GM12878 (cell line): ENCODE measurements around the gene DHRS1. TPM values are rescaled to one million over a fixed set of nuclear protein-coding genes. Genes with fewer than 3 reads are reported as not detected.

Source experiments
- CBX3 ChIP-seq: fragments of 200-600 bp; sonication (generic); IDR thresholded peaks from 2 replicates; pipeline ENCODE4 v1.6.1; 2016; ENCODE audit warnings: low read depth, borderline replicate concordance
- EED ChIP-seq: sonication (generic); IDR thresholded peaks from 2 replicates; pipeline ENCODE4 v1.6.1; 2016; ENCODE audit warnings: antibody characterized with exemption, low read depth
- JUND ChIP-seq: IDR thresholded peaks from 2 replicates; pipeline ENCODE4 v1.6.1; 2012; ENCODE audit warnings: low read depth, mild to moderate bottlenecking, low read length, improper control_type of control experiment, moderate library complexity
- MTA2 ChIP-seq: fragments of 450-650 bp; IDR thresholded peaks from 2 replicates; pipeline ENCODE4 v1.6.1; 2016; ENCODE audit warnings: low read depth, mild to moderate bottlenecking, moderate library complexity
- MXI1 ChIP-seq: fragments of 150-350 bp; IDR thresholded peaks from 2 replicates; pipeline ENCODE4 v1.6.1; 2011; ENCODE audit warnings: low read depth, mild to moderate bottlenecking, inconsistent platforms, low read length, improper control_type of control experiment
- MYC ChIP-seq: IDR thresholded peaks from 2 replicates; pipeline ENCODE4 v1.6.1; 2011; ENCODE audit warnings: mild to moderate bottlenecking, low read length, moderate library complexity, inconsistent platforms; ENCODE audit not compliant: insufficient read depth, insufficient replicate concordance, insufficient read length, severe bottlenecking
- NR2C1 ChIP-seq: fragments of 450-650 bp; IDR thresholded peaks from 2 replicates; pipeline ENCODE4 v1.6.1; 2017; ENCODE audit warnings: antibody characterized with exemption, mild to moderate bottlenecking, moderate library complexity
- POLR2A ChIP-seq: IDR thresholded peaks from 2 replicates; pipeline ENCODE4 v1.6.1; 2011; ENCODE audit warnings: low read depth, mild to moderate bottlenecking, low read length
- RCOR1 ChIP-seq: conservative IDR thresholded peaks from 2 replicates; pipeline ENCODE4 v1.6.1; 2012; ENCODE audit warnings: low read depth, low read length, improper control_type of control experiment
- polyA plus RNA-seq, 11 experiments: library from polyadenylated mRNA; depleted of rRNA in 4 of 11; unstranded in 6 of 11; stranded (reverse) in 5 of 11; fragments of >200 nt; fragmentation: Nextera tagmentation in 4 of 11; fragmentation: Illumina TruSeq in 1 of 11; extraction: Ambion mirVana in 4 of 11; extraction: Trizol in 1 of 11; gene quantifications; 1 replicate in 1 of 11; 2 replicates in 10 of 11; pipeline versions ENCODE4 v1.2.1 to v1.2.3, GENCODE V29; 2011 to 2016; ENCODE audit warnings: inconsistent platforms in 2 of 11, missing spikeins in 2 of 11, low read depth in 1 of 11
- total RNA-seq, 4 experiments: library from RNA; depleted of rRNA in 3 of 4; stranded (reverse); fragments of >200 nt in 3 of 4; fragmentation: Illumina TruSeq in 1 of 4; extraction: Trizol in 1 of 4; gene quantifications; 2 replicates each; pipeline versions ENCODE4 v1.2.1 to v1.2.3, GENCODE V29; 2013 to 2021
- TF ChIP-seq, protein P1 (sequence below): IDR thresholded peaks from 2 replicates; pipeline ENCODE4 v1.6.1; 2012; ENCODE audit warnings: mild to moderate bottlenecking, low read depth, low read length
- TF ChIP-seq, protein P2 (sequence below): fragments of 450-650 bp; IDR thresholded peaks from 2 replicates; pipeline ENCODE4 v1.6.1; 2016; ENCODE audit warnings: mild to moderate bottlenecking
- TF ChIP-seq, protein P3 (sequence below): fragments of 450-650 bp; IDR thresholded peaks from 2 replicates; pipeline ENCODE4 v1.6.1; 2016; ENCODE audit warnings: mild to moderate bottlenecking
- TF ChIP-seq, protein P4 (sequence below): fragments of 150-350 bp; IDR thresholded peaks from 2 replicates; pipeline ENCODE4 v1.6.1; 2016; ENCODE audit warnings: low read depth, low read length
- TF ChIP-seq, protein P5 (sequence below): fragments of 450-650 bp; IDR thresholded peaks from 2 replicates; pipeline ENCODE4 v1.6.1; 2017; ENCODE audit warnings: mild to moderate bottlenecking, moderate library complexity

The DHRS1 gene
- total and polyA plus RNA-seq, 10 of the 15 experiments (the other 5 are each of a cell fraction or from before 2014, with no cell fraction given) = 12.1 to 45.0 (median 25.7) TPM

DNA sequence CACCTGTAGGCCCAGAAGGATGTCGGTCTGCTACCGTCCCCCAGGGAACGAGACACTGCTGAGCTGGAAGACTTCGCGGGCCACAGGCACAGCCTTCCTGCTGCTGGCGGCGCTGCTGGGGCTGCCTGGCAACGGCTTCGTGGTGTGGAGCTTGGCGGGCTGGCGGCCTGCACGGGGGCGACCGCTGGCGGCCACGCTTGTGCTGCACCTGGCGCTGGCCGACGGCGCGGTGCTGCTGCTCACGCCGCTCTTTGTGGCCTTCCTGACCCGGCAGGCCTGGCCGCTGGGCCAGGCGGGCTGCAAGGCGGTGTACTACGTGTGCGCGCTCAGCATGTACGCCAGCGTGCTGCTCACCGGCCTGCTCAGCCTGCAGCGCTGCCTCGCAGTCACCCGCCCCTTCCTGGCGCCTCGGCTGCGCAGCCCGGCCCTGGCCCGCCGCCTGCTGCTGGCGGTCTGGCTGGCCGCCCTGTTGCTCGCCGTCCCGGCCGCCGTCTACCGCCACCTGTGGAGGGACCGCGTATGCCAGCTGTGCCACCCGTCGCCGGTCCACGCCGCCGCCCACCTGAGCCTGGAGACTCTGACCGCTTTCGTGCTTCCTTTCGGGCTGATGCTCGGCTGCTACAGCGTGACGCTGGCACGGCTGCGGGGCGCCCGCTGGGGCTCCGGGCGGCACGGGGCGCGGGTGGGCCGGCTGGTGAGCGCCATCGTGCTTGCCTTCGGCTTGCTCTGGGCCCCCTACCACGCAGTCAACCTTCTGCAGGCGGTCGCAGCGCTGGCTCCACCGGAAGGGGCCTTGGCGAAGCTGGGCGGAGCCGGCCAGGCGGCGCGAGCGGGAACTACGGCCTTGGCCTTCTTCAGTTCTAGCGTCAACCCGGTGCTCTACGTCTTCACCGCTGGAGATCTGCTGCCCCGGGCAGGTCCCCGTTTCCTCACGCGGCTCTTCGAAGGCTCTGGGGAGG lies 11.3 kb upstream of the DHRS1 start, which contains the start of gene LTB4R (continued):
- TF ChIP-seq MXI1 (no peak), CBX3 (no peak), POLR2A (peak; percentile 54; the same call in 1 of the 2 replicates), MYC (peak; percentile 46), RCOR1 (no peak), EED (no peak), NR2C1 (no peak), JUND (no peak), MTA2 (no peak)
- TF ChIP-seq, protein P1, sequence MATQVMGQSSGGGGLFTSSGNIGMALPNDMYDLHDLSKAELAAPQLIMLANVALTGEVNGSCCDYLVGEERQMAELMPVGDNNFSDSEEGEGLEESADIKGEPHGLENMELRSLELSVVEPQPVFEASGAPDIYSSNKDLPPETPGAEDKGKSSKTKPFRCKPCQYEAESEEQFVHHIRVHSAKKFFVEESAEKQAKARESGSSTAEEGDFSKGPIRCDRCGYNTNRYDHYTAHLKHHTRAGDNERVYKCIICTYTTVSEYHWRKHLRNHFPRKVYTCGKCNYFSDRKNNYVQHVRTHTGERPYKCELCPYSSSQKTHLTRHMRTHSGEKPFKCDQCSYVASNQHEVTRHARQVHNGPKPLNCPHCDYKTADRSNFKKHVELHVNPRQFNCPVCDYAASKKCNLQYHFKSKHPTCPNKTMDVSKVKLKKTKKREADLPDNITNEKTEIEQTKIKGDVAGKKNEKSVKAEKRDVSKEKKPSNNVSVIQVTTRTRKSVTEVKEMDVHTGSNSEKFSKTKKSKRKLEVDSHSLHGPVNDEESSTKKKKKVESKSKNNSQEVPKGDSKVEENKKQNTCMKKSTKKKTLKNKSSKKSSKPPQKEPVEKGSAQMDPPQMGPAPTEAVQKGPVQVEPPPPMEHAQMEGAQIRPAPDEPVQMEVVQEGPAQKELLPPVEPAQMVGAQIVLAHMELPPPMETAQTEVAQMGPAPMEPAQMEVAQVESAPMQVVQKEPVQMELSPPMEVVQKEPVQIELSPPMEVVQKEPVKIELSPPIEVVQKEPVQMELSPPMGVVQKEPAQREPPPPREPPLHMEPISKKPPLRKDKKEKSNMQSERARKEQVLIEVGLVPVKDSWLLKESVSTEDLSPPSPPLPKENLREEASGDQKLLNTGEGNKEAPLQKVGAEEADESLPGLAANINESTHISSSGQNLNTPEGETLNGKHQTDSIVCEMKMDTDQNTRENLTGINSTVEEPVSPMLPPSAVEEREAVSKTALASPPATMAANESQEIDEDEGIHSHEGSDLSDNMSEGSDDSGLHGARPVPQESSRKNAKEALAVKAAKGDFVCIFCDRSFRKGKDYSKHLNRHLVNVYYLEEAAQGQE = 0 out of 2 replicates have a peak, but pooled peaks have one; percentile 47
- TF ChIP-seq, protein P2, sequence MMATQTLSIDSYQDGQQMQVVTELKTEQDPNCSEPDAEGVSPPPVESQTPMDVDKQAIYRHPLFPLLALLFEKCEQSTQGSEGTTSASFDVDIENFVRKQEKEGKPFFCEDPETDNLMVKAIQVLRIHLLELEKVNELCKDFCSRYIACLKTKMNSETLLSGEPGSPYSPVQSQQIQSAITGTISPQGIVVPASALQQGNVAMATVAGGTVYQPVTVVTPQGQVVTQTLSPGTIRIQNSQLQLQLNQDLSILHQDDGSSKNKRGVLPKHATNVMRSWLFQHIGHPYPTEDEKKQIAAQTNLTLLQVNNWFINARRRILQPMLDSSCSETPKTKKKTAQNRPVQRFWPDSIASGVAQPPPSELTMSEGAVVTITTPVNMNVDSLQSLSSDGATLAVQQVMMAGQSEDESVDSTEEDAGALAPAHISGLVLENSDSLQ = peak; percentile 47; the same call in 1 of the 2 replicates
- TF ChIP-seq, protein P3, sequence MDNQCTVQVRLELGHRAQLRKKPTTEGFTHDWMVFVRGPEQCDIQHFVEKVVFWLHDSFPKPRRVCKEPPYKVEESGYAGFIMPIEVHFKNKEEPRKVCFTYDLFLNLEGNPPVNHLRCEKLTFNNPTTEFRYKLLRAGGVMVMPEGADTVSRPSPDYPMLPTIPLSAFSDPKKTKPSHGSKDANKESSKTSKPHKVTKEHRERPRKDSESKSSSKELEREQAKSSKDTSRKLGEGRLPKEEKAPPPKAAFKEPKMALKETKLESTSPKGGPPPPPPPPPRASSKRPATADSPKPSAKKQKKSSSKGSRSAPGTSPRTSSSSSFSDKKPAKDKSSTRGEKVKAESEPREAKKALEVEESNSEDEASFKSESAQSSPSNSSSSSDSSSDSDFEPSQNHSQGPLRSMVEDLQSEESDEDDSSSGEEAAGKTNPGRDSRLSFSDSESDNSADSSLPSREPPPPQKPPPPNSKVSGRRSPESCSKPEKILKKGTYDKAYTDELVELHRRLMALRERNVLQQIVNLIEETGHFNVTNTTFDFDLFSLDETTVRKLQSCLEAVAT = no peak
- TF ChIP-seq, protein P4, sequence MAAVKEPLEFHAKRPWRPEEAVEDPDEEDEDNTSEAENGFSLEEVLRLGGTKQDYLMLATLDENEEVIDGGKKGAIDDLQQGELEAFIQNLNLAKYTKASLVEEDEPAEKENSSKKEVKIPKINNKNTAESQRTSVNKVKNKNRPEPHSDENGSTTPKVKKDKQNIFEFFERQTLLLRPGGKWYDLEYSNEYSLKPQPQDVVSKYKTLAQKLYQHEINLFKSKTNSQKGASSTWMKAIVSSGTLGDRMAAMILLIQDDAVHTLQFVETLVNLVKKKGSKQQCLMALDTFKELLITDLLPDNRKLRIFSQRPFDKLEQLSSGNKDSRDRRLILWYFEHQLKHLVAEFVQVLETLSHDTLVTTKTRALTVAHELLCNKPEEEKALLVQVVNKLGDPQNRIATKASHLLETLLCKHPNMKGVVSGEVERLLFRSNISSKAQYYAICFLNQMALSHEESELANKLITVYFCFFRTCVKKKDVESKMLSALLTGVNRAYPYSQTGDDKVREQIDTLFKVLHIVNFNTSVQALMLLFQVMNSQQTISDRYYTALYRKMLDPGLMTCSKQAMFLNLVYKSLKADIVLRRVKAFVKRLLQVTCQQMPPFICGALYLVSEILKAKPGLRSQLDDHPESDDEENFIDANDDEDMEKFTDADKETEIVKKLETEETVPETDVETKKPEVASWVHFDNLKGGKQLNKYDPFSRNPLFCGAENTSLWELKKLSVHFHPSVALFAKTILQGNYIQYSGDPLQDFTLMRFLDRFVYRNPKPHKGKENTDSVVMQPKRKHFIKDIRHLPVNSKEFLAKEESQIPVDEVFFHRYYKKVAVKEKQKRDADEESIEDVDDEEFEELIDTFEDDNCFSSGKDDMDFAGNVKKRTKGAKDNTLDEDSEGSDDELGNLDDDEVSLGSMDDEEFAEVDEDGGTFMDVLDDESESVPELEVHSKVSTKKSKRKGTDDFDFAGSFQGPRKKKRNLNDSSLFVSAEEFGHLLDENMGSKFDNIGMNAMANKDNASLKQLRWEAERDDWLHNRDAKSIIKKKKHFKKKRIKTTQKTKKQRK = no peak
- TF ChIP-seq, protein P5, sequence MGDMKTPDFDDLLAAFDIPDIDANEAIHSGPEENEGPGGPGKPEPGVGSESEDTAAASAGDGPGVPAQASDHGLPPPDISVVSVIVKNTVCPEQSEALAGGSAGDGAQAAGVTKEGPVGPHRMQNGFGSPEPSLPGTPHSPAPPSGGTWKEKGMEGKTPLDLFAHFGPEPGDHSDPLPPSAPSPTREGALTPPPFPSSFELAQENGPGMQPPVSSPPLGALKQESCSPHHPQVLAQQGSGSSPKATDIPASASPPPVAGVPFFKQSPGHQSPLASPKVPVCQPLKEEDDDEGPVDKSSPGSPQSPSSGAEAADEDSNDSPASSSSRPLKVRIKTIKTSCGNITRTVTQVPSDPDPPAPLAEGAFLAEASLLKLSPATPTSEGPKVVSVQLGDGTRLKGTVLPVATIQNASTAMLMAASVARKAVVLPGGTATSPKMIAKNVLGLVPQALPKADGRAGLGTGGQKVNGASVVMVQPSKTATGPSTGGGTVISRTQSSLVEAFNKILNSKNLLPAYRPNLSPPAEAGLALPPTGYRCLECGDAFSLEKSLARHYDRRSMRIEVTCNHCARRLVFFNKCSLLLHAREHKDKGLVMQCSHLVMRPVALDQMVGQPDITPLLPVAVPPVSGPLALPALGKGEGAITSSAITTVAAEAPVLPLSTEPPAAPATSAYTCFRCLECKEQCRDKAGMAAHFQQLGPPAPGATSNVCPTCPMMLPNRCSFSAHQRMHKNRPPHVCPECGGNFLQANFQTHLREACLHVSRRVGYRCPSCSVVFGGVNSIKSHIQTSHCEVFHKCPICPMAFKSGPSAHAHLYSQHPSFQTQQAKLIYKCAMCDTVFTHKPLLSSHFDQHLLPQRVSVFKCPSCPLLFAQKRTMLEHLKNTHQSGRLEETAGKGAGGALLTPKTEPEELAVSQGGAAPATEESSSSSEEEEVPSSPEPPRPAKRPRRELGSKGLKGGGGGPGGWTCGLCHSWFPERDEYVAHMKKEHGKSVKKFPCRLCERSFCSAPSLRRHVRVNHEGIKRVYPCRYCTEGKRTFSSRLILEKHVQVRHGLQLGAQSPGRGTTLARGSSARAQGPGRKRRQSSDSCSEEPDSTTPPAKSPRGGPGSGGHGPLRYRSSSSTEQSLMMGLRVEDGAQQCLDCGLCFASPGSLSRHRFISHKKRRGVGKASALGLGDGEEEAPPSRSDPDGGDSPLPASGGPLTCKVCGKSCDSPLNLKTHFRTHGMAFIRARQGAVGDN = peak; percentile 84
